ENCODE results near the gene WFIKKN1.

Gene WFIKKN1

DNA sequence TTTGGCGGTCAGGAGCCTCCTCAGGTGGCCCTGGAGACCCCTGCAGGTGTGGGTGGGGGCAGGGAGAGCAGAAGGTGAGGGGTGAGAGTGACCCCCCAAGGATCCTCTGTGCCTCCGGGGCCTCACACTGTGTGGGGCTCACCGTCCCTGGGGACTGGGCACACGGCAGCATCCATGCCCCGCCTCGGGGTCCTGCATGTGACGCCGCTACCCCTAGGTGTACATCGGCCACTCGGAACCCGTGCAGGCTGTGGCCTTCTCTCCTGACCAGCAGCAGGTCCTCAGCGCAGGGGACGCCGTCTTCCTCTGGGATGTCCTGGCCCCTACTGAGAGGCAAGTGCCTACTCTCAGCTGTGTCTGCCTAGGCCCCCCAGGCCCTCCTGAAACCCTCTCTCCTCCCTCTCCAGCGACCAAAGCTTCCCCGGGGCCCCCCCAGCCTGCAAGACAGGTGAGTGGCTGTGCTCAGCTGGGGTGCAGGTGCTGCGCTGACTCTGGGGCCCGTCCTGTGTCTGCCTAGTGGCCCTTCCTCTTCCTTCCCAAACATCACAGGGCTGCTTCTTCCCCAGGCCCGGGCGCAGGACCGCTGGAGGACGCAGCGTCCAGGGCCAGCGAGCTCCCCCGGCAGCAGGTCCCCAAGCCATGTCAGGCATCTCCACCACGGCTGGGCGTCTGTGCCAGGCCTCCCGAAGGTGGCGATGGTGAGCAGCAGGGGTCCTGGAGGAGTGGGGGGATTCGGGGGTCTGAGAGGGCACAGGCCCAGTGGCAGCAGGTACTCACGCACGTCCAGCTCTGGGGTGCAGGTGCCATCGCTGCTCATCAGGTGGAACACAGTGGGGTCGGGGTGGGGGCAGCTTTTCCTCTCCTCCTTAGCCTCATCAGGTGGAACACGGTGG is 28.1 kb downstream of the WFIKKN1 start:
- DNase-seq: no peak

- no peak for DNase-seq
Observed at GRCh38 chr16:659618-660017, 28.8 kb downstream of the WFIKKN1 start.

DNA sequence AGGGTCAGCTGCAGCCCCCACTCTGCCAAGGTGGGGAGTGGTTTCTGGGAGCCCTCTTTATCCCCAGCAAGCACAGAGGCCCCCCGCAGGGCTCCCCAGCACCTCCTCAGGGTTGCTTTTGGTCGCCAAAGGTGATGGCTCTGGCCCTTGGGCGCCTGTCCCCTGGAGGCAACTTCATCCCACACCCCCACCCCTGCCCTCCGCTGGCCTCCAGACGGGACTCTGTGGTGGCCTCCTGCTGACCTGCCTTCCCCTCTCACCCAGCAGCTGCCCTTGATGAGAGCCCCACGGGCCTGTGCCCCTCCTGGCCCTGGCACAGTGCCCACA is 29.3 kb downstream of the WFIKKN1 start:
- no peak for DNase-seq

DNA sequence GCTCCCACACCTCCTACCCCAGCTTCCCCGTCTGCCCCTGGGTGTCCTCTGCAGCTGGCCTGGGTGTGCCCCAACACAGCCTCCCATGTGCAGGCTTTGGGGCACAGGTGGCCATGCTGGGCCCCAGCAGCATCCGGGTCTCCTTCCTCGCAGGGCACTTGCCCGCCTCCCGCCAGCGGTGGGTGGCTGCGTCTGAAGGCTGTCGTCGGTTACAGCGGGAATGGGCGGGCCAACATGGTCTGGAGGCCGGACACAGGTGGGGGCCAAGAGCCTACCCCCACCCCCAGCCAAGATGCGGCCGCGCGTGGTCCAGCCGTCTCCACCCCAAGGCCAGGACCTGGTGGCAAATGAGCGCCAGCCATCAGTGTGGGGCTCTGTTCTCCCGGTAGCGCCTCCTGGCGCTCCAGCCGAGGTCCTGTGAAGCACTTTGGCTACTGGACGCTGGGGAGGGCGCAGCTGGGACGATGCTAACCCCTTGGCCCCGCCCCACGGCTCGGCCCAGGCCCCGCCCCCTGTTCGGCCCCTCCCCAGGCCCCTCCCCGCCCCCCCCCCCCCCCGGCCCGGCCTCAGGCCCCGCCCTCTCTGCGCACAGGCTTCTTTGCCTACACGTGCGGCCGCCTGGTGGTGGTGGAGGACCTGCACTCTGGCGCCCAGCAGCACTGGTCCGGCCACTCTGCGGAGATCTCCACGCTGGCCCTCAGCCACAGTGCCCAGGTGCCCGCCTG is 29.8 kb downstream of the WFIKKN1 start:
- peak in 12 of 14 donors; percentile 36 to 82 (median 63) for DNase-seq

GRCh38 chr16:661184-661821 is 30.5 kb downstream of the WFIKKN1 start:
- DNase-seq: no peak

DNA sequence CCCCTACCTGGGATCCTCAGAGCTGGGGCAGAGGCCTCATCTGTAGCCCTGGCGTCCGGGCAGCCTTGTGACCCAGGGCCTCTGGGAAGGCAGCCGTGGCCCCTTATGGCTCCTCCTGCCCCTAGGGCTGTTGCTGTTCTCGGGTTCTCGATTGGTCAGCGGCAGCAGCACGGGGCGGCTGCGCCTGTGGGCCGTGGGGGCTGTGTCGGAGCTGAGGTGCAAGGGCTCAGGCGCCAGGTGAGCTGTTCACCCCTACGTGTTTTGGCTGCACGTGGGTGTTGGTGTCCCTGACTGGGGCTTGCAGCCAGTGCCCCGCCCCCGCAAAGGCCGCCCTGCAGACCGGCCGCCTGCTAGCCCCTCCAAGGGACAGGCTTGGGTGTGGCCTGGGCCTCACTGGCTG is 31.3 kb downstream of the WFIKKN1 start:
- no peak for DNase-seq

GRCh38 chr16:662597-662996 is 31.8 kb downstream of the WFIKKN1 start:
- DNase-seq: no peak

DNA sequence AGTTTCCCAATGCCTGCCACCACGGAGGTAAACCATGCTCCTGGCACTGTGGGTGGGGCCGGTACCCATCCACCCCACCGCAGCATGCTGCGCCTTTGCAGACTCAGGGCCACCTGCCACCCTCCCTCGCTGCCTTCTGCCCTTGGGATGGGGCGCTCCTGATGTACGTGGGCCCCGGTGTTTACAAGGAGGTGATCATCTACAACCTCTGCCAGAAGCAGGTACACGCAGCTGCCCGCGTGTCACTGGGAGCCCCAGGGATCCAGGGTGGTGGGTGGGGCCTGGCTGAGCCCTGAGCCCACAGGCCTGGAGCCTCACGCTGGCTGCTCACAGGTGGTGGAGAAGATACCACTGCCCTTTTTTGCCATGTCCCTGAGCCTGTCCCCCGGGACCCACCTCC is 35.8 kb downstream of the WFIKKN1 start:
- no peak for DNase-seq

GRCh38 chr16:667113-667779 is 36.5 kb downstream of the WFIKKN1 start:
- DNase-seq: peak in 1 of 14 donors; percentile 61

- peak in 13 of 14 donors; percentile 61 to 94 (median 83) for DNase-seq
Observed at GRCh38 chr16:667780-668518, 37.2 kb downstream of the WFIKKN1 start, which contains the start of gene RHOT2. Gene RHOT2 (plus strand): TSS chr16:668132. CDS start chr16:668200, 68 bp downstream.

GRCh38 chr16:668519-669171 is 37.9 kb downstream of the WFIKKN1 start:
- no peak for DNase-seq

DNA sequence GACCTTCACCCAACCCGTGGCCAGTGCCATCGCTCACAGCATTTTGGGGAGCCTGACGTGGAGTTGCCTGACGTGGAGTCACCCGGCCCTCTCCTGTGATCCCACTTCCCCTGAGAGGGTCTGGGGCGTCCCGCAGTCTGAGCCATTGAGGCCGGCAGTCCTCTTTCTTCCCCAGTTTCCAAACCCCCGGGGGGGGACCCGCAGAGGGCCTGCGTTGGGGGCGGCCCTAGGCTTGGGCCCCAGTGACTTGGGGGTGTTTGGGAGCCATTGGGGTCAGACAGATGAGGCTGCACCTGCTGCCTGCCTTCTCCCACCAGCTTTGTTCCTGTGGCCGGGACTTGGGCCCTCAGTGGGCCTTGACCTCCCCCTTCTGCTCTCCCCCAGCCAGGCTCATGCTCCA is 38.9 kb downstream of the WFIKKN1 start:
- DNase-seq: no peak

DNA sequence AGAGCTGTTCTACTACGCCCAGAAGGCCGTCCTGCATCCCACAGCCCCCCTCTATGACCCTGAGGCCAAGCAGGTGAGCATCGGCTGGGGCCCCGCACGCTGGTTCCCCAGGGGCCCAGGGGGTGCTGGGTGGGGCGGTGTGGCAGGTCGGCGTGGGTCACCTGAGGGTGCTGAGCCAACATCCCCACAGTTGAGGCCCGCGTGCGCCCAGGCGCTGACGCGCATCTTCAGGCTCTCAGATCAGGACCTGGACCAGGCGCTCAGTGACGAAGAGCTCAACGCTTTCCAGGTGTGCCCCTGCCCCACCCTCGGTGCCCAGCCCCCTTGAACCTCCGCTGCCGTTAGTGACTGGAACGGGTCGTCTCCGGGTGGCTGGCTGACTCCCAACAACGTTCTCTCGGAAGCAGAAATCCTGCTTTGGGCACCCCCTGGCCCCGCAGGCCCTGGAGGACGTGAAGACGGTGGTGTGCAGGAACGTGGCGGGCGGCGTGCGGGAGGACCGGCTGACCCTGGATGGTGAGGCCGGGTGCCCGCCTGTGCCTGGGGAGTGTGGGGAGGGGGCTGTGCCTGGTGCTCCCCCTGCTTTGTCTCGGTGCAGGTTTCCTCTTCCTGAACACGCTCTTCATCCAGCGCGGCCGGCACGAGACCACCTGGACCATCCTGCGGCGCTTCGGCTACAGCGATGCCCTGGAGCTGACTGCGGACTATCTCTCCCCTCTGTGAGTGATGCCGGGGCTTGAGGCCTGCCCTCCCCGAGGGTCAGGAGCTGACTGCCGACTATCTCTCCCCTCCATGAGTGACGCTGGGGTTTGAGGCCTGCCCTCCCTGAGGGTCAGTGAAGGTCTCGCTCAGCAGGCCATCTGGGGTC is 39.9 kb downstream of the WFIKKN1 start:
- no peak for DNase-seq

GRCh38 chr16:671353-672131 is 40.8 kb downstream of the WFIKKN1 start:
- no peak for DNase-seq

DNA sequence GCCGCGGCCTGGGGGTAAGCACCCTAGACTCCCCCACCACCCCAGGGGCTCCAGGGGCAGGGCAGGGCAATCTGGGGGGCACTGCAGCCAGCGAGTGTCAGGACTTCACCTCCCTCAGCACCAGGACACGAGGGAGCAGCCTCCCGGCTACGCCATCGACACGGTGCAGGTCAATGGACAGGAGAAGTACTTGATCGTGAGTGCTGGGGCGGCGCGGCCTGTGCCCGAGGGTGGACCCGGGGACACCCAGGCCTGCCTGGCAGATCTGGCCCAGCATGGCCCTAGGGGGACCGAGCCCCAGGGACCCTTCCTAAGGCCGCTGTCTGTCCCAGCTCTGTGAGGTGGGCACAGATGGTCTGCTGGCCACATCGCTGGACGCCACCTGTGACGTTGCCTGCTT is 41.6 kb downstream of the WFIKKN1 start:
- no peak for DNase-seq

DNA sequence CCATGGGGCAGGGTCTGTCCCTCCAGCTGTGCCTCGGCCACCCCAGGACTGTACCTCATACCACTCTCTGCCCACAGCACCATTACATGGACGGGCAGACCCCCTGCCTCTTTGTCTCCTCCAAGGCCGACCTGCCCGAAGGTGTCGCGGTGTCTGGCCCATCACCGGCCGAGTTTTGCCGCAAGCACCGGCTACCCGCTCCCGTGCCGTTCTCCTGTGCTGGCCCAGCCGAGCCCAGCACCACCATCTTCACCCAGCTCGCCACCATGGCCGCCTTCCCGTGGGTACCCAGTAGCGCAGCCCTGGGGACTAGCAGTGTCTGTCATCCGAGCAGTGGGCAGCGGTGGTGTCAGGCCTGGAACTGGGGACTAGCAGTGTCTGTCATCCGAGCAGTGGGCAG is 42.1 kb downstream of the WFIKKN1 start:
- no peak for DNase-seq

GRCh38 chr16:673399-673991 is 42.7 kb downstream of the WFIKKN1 start:
- DNase-seq: no peak

DNA sequence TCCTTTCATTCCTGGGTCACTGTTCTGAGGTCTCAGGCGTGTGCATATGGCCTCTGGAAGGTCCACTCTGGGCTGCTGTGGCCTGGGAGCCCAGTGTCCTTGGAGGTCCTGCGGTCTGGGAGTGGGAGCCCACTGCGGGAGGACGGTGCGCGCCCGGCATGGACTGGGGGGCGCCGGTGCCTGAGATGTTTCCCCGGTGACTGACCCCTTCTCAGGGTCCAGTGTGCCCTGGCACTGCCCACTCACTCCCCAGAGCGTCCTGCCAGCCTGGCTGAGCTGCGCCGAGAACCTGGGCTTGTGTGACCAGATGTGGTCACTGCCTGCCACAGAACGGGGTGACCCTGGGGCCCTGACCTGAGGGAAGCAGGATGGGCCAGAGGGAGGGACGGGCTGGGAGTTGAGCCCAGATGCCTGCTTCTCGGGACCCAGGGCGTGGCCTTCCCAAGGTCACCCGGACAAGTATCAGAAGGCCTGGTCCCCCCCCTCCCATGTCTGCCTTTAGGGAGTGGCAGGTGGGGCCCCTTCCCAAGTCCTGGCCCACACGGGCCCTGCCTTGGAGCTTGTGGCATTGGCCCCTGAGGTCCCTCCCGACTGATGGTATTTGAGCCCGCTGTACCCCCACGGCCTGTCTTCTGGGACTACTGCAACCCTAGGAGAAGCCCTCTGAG is 43.6 kb downstream of the WFIKKN1 start:
- no peak for DNase-seq
